ENCODE data around the gene IL1R1. TPM values are rescaled to one million over a fixed set of nuclear protein-coding genes. Genes with fewer than 3 reads are reported as not detected.
A peak's percentile ranks its signal among the peaks of the same experiment; 100 is the strongest.

Gene IL1R1
- total and polyA plus RNA-seq, 12 donors: 8.6 to 153 (median 126) TPM

DNA sequence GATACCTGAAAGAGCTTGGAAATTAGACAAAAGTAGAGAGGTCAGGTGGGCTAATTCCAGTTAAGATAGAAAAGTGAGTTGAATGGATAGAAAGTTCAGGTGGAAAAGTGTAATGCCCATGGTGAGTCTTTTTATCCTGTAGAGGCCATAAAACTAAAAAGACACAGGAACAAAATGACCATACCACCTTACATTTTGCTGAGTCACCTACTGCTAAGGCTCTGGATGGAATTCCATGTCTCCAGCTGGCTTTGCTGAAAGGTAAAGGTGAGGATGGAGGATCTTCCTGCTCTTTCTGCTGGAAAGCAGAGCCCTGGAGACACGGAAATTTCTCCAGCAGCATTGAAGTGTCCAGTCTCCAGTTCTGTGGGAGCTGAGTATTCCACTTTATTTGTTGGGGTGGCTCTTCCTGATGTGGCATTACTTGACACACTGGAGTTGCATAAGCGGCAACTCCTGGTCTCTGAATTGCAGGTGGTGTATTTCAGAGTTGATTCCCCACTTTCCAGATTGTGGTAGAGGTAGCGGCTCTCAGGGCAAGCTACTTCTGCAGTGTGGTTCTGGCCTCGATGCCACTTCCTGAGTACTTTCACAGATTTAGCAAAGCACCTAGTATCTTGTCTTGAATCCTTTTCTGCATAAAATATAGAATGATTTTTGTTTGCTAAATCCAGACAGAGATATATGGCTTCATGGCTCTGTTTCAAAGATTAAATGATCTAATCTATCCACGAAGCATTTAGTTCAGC lies 55.0 kb downstream of the IL1R1 start:
- no peak for DNase-seq
- Histone ChIP-seq H3K4me1 (replicated peaks in 1 of 2) (no peaks in the 10 kb centered on the region), H3K27me3 (no peaks in the 10 kb centered on the region), H3K4me3 (no peak overlapping the region), H3K36me3 (replicated peaks in 1 of 2) (no peaks in the 10 kb centered on the region), H3K9me3 (replicated peaks in 1 of 3) (no peaks in the 10 kb centered on the region), H3K27ac (no peak overlapping the region)
- TF ChIP-seq POLR2A (IDR thresholded peaks at IDR 0.05): no peak
- TF ChIP-seq, protein P1, sequence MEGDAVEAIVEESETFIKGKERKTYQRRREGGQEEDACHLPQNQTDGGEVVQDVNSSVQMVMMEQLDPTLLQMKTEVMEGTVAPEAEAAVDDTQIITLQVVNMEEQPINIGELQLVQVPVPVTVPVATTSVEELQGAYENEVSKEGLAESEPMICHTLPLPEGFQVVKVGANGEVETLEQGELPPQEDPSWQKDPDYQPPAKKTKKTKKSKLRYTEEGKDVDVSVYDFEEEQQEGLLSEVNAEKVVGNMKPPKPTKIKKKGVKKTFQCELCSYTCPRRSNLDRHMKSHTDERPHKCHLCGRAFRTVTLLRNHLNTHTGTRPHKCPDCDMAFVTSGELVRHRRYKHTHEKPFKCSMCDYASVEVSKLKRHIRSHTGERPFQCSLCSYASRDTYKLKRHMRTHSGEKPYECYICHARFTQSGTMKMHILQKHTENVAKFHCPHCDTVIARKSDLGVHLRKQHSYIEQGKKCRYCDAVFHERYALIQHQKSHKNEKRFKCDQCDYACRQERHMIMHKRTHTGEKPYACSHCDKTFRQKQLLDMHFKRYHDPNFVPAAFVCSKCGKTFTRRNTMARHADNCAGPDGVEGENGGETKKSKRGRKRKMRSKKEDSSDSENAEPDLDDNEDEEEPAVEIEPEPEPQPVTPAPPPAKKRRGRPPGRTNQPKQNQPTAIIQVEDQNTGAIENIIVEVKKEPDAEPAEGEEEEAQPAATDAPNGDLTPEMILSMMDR (IDR thresholded peaks at IDR 0.05): no peak
- 67 to 93% (median 89%) methylated on average over 4 to 5 of the region's 5 CpGs for WGBS, 4 donors
- intact Hi-C loops (cut with DNase I): no loop called here

DNA sequence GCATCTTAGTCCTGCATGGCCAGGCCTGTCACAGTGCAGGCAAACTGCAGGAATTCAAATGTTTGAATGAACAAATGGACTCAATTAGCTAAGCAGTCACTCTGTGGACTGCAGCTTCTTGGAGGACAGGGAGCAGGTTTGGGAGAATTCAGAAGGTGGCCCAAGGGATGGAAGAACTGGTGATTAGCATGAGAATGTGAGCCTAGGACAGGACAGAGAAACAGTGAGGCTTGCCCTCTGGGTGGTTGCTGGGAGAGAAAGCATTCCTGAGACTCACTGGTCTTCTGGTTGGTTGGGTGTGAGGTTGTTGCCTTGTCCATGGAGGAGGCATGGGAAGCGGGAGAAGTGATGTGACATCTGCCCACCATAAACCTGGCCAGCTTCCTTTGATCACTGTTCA lies 58.0 kb downstream of the IL1R1 start:
- 95 to 100% (median 100%) methylated on average over 1 of the region's 1 CpG for WGBS, 4 donors
- Histone ChIP-seq H3K4me3 (no peak overlapping the region), H3K36me3 (replicated peaks in 1 of 2) (no peaks in the 10 kb centered on the region), H3K4me1 (replicated peaks in 1 of 2) (no peaks in the 10 kb centered on the region), H3K9me3 (replicated peaks in 1 of 3) (no peaks in the 10 kb centered on the region), H3K27ac (no peak overlapping the region), H3K27me3 (no peaks in the 10 kb centered on the region)
- no peak for DNase-seq
- intact Hi-C loops (cut with DNase I): no loop called here
- TF ChIP-seq, protein P1 (IDR thresholded peaks at IDR 0.05): no peak
- TF ChIP-seq POLR2A (IDR thresholded peaks at IDR 0.05): no peak

DNA sequence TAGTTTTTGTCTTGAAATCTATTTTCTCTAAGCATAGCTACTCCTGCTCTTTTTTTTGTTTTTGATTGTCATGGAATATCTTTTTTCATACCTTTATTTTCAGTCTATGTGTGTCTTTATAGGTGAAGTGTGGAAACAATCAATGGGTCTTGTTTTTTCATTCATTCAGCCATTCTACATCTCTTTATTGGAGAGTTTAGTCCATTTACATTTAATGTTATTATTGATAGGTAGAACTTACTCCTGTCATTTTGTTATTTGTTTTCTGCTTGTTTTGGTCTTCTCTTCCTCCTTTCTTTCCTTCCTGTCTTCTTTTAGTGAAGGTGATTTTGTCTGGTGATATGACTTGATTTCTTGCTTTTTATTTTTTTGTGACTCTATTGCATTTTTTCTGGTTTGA lies 62.1 kb downstream of the IL1R1 start:
- TF ChIP-seq, protein P1 (IDR thresholded peaks at IDR 0.05): no peak
- no peak for TF ChIP-seq POLR2A (IDR thresholded peaks at IDR 0.05)
- Histone ChIP-seq H3K27me3 (no peaks in the 10 kb centered on the region), H3K9me3 (replicated peaks in 1 of 3) (no peaks in the 10 kb centered on the region), H3K4me1 (replicated peaks in 1 of 2) (no peaks in the 10 kb centered on the region), H3K27ac (no peak overlapping the region), H3K4me3 (no peak overlapping the region), H3K36me3 (replicated peaks in 1 of 2) (no peaks in the 10 kb centered on the region)
- intact Hi-C loops (cut with DNase I): no loop called here
- no peak for DNase-seq

DNA sequence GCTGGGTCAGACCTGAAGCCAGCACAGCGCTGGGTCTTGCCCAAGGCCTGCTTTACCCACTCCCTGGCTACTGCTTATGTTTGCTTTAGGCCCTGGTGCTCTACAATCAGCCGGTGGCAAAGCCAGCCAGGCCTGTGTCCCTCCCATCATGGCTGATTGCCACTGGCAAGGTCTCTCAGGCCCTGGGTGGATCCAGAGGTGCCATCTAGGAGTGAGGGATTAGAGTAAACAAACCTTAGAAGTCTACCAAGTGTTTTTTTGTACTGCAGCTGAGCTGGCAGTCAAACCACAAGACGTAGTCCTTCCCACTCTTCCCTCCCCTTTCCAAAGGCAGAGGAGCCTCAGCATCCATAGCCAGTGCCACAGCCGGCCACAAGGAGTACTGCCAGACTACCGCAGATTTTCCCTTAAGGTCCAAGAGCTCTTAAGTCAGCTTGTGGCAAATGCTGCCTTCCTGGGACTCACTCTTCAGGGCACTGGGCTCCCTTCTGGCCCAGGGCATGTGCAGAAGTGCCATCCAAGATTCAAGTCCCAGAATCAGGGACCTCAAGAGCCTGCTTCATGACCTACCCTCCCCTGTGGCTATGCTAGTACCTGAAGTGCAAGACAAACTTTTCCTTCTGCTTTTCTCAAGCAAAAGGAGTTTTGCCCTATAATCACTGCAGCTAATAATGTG lies 64.3 kb downstream of the IL1R1 start:
- intact Hi-C loops (cut with DNase I): no loop called here
- TF ChIP-seq, protein P1 (IDR thresholded peaks at IDR 0.05): no peak
- no peak for TF ChIP-seq POLR2A (IDR thresholded peaks at IDR 0.05)
- Histone ChIP-seq H3K27ac (no peak overlapping the region), H3K4me1 (replicated peaks in 1 of 2) (no peaks in the 10 kb centered on the region), H3K4me3 (no peak overlapping the region), H3K27me3 (no peaks in the 10 kb centered on the region), H3K36me3 (replicated peaks in 1 of 2) (no peaks in the 10 kb centered on the region), H3K9me3 (replicated peaks in 1 of 3) (no peaks in the 10 kb centered on the region)
- 70 to 93% (median 72%) methylated on average over 4 to 5 of the region's 5 CpGs for WGBS, 4 donors
- DNase-seq: peak in 2 of 7 donors; percentile 27 to 46
